SK-N-SH treated with all-trans-retinoic acid at 6 μM for 48 hours (cell line): Measurements from ENCODE around the gene CD68.

Experiments
- ATAC-seq: fragments of 200-7000 bp; cut with Tn5 transposase; 3 replicates; pipeline ENCODE4 v1.9.1; 2020; ENCODE audit warnings: mild to moderate bottlenecking, moderate library complexity
- ARNTL ChIP-seq: fragments of 450-650 bp; formaldehyde crosslinking; IDR thresholded peaks from 2 replicates; pipeline ENCODE4 v1.5.0; 2020; ENCODE audit warnings: low read depth, mild to moderate bottlenecking, moderate library complexity, borderline replicate concordance
- BACH2 ChIP-seq: fragments of 250-450 bp; sonication (Bioruptor Pico); IDR thresholded peaks from 2 replicates; pipeline ENCODE4 v1.9.0; 2021; ENCODE audit warnings: mild to moderate bottlenecking, borderline replicate concordance
- CSDC2 ChIP-seq: fragments of 250-450 bp; sonication (Bioruptor Pico); IDR thresholded peaks from 2 replicates; pipeline ENCODE4 v1.5.0; 2020; ENCODE audit warnings: mild to moderate bottlenecking, moderate library complexity
- ESRRG ChIP-seq: fragments of 250-450 bp; sonication (Bioruptor Pico); IDR thresholded peaks from 2 replicates; pipeline ENCODE4 v1.6.1; 2021; ENCODE audit warnings: mild to moderate bottlenecking
- GLIS3 ChIP-seq: fragments of 250-450 bp; sonication (Bioruptor Pico); IDR thresholded peaks from 2 replicates; pipeline ENCODE4 v1.5.0; 2020; ENCODE audit warnings: mild to moderate bottlenecking, moderate library complexity
- ISL1 ChIP-seq: fragments of 250-450 bp; sonication (Bioruptor Pico); IDR thresholded peaks from 2 replicates; pipeline ENCODE4 v2.1.2; 2022; ENCODE audit warnings: mild to moderate bottlenecking, moderate library complexity
- OSR1 ChIP-seq: fragments of 250-450 bp; sonication (Bioruptor Pico); IDR thresholded peaks from 2 replicates; pipeline ENCODE4 v1.8.0; 2022; ENCODE audit warnings: moderate library complexity, mild to moderate bottlenecking, inconsistent platforms
- POU6F1 ChIP-seq: fragments of 250-450 bp; sonication (Bioruptor Pico); IDR thresholded peaks from 2 replicates; pipeline ENCODE4 v1.8.0; 2021; ENCODE audit warnings: low read depth, mild to moderate bottlenecking, moderate library complexity, borderline replicate concordance
- PPARA ChIP-seq: fragments of 250-450 bp; sonication (Bioruptor Pico); IDR thresholded peaks from 2 replicates; pipeline ENCODE4 v1.5.0; 2020; ENCODE audit warnings: mild to moderate bottlenecking, borderline replicate concordance
- RARB ChIP-seq: fragments of 250-450 bp; sonication (Bioruptor Pico); IDR thresholded peaks from 2 replicates; pipeline ENCODE4 v1.8.0; 2021; ENCODE audit warnings: mild to moderate bottlenecking, moderate library complexity
- SNAI2 ChIP-seq: fragments of 250-450 bp; sonication (Bioruptor Pico); IDR thresholded peaks from 2 replicates; pipeline ENCODE4 v1.5.0; 2020; ENCODE audit warnings: mild to moderate bottlenecking, moderate library complexity
- TCF4 ChIP-seq: fragments of 250-450 bp; sonication (Bioruptor Pico); IDR thresholded peaks from 2 replicates; pipeline ENCODE4 v1.8.0; 2021; ENCODE audit warnings: mild to moderate bottlenecking, moderate library complexity, borderline replicate concordance
- TOX ChIP-seq: fragments of 250-450 bp; sonication (Bioruptor Pico); IDR thresholded peaks from 2 replicates; pipeline ENCODE4 v1.8.0; 2021; ENCODE audit warnings: mild to moderate bottlenecking, moderate library complexity, borderline replicate concordance
- TSHZ2 ChIP-seq: fragments of 250-450 bp; sonication (Bioruptor Pico); IDR thresholded peaks from 2 replicates; pipeline ENCODE4 v1.5.0; 2020; ENCODE audit warnings: mild to moderate bottlenecking, moderate library complexity
- ZC3H10 ChIP-seq: fragments of 250-450 bp; sonication (Bioruptor Pico); IDR thresholded peaks from 2 replicates; pipeline ENCODE4 v1.5.1; 2021; ENCODE audit warnings: mild to moderate bottlenecking, moderate library complexity
- ZFP3 ChIP-seq: fragments of 250-450 bp; sonication (Bioruptor Pico); IDR thresholded peaks from 2 replicates; pipeline ENCODE4 v1.5.0; 2020; ENCODE audit warnings: mild to moderate bottlenecking, moderate library complexity
- ZFP30 ChIP-seq: fragments of 450-650 bp; formaldehyde crosslinking; IDR thresholded peaks from 2 replicates; pipeline ENCODE4 v1.5.0; 2022; ENCODE audit warnings: mild to moderate bottlenecking, moderate library complexity
- ZNF565 ChIP-seq: fragments of 450-650 bp; formaldehyde crosslinking; conservative IDR thresholded peaks from 2 replicates; pipeline ENCODE4 v1.5.0; 2020; ENCODE audit warnings: low read depth, mild to moderate bottlenecking, moderate library complexity
- ZNF70 ChIP-seq: fragments of 450-650 bp; formaldehyde crosslinking; IDR thresholded peaks from 2 replicates; pipeline ENCODE4 v1.5.0; 2020; ENCODE audit warnings: mild to moderate bottlenecking, moderate library complexity
- ZNF8 ChIP-seq: fragments of 450-650 bp; formaldehyde crosslinking; IDR thresholded peaks from 2 replicates; pipeline ENCODE4 v1.5.0; 2020; ENCODE audit warnings: mild to moderate bottlenecking, moderate library complexity
- TF ChIP-seq, protein P1 (sequence below): fragments of 250-450 bp; sonication (Bioruptor Pico); IDR thresholded peaks from 2 replicates; pipeline ENCODE4 v1.5.1; 2021; ENCODE audit warnings: mild to moderate bottlenecking, moderate library complexity
- TF ChIP-seq, protein P2 (sequence below): fragments of 250-450 bp; sonication (Bioruptor Pico); IDR thresholded peaks from 2 replicates; pipeline ENCODE4 v1.8.0; 2020; ENCODE audit warnings: mild to moderate bottlenecking, moderate library complexity, borderline replicate concordance
- TF ChIP-seq, protein P3 (sequence below): fragments of 250-450 bp; sonication (Bioruptor Pico); IDR thresholded peaks from 2 replicates; pipeline ENCODE4 v1.5.1; 2020; ENCODE audit warnings: low read depth, mild to moderate bottlenecking, moderate library complexity

CD68 gene

DNA sequence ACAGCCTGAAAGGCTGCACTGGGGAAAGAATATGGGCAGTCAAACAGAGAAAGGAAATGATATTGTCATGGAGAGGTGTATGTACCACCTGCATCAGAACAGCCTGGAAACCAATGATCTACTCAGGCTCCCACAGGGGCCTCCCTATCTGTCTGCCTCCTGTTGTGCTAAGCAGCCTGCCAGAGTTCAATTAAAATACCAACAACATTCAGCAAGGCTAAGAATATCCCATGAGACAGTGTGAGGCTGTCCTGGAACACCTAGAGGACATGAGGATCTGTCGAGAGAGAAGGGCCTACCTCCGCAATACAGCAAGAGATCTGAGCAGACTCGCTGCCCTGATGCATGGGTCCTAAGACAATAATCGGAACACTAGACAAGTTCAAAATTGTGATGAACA lies 26.8 kb downstream of the CD68 start:
- no peak for ATAC-seq
- no peak for TF ChIP-seq PPARA (CRISPR knock-in tag)
- TF ChIP-seq CSDC2 (CRISPR knock-in tag), result no peak
- TF ChIP-seq, protein P1, sequence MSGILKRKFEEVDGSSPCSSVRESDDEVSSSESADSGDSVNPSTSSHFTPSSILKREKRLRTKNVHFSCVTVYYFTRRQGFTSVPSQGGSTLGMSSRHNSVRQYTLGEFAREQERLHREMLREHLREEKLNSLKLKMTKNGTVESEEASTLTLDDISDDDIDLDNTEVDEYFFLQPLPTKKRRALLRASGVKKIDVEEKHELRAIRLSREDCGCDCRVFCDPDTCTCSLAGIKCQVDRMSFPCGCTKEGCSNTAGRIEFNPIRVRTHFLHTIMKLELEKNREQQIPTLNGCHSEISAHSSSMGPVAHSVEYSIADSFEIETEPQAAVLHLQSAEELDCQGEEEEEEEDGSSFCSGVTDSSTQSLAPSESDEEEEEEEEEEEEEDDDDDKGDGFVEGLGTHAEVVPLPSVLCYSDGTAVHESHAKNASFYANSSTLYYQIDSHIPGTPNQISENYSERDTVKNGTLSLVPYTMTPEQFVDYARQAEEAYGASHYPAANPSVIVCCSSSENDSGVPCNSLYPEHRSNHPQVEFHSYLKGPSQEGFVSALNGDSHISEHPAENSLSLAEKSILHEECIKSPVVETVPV (CRISPR knock-in tag), result no peak
- TF ChIP-seq TOX (CRISPR knock-in tag), result no peak
- TF ChIP-seq ZNF8, result no peak
- no peak for TF ChIP-seq GLIS3
- TF ChIP-seq ESRRG, result no peak
- TF ChIP-seq ZNF70, result no peak
- no peak for TF ChIP-seq SNAI2
- TF ChIP-seq ARNTL (CRISPR knock-in tag), result no peak
- TF ChIP-seq TCF4 (CRISPR knock-in tag), result no peak
- TF ChIP-seq, protein P2, sequence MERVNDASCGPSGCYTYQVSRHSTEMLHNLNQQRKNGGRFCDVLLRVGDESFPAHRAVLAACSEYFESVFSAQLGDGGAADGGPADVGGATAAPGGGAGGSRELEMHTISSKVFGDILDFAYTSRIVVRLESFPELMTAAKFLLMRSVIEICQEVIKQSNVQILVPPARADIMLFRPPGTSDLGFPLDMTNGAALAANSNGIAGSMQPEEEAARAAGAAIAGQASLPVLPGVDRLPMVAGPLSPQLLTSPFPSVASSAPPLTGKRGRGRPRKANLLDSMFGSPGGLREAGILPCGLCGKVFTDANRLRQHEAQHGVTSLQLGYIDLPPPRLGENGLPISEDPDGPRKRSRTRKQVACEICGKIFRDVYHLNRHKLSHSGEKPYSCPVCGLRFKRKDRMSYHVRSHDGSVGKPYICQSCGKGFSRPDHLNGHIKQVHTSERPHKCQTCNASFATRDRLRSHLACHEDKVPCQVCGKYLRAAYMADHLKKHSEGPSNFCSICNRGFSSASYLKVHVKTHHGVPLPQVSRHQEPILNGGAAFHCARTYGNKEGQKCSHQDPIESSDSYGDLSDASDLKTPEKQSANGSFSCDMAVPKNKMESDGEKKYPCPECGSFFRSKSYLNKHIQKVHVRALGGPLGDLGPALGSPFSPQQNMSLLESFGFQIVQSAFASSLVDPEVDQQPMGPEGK (CRISPR knock-in tag), result no peak
- TF ChIP-seq, protein P3, sequence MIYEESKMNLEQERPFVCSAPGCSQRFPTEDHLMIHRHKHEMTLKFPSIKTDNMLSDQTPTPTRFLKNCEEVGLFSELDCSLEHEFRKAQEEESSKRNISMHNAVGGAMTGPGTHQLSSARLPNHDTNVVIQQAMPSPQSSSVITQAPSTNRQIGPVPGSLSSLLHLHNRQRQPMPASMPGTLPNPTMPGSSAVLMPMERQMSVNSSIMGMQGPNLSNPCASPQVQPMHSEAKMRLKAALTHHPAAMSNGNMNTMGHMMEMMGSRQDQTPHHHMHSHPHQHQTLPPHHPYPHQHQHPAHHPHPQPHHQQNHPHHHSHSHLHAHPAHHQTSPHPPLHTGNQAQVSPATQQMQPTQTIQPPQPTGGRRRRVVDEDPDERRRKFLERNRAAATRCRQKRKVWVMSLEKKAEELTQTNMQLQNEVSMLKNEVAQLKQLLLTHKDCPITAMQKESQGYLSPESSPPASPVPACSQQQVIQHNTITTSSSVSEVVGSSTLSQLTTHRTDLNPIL (CRISPR knock-in tag), result no peak
- no peak for TF ChIP-seq TSHZ2 (CRISPR knock-in tag)
- no peak for TF ChIP-seq ZFP3 (CRISPR knock-in tag)
- no peak for TF ChIP-seq ZC3H10 (CRISPR knock-in tag)
- no peak for TF ChIP-seq POU6F1 (CRISPR knock-in tag)
- no peak for TF ChIP-seq ZNF565 (CRISPR knock-in tag)
- TF ChIP-seq ZFP30 (CRISPR knock-in tag), result no peak

- no peak for ATAC-seq
- TF ChIP-seq BACH2 (CRISPR knock-in tag) (no peak), OSR1 (CRISPR knock-in tag) (no peak), ZNF8 (no peak), TCF4 (CRISPR knock-in tag) (no peak), TSHZ2 (CRISPR knock-in tag) (no peak), ZC3H10 (CRISPR knock-in tag) (no peak), ISL1 (CRISPR knock-in tag) (no peak), RARB (CRISPR knock-in tag) (no peak), SNAI2 (no peak), ZFP3 (CRISPR knock-in tag) (no peak), ZFP30 (CRISPR knock-in tag) (no peak)
- TF ChIP-seq, protein P1 (CRISPR knock-in tag), result no peak
- TF ChIP-seq, protein P2 (CRISPR knock-in tag), result no peak
Observed at GRCh38 chr17:7610641-7611040, 31.2 kb downstream of the CD68 start.
